NB4 (cell line): ENCODE measurements around the gene TSPY1.
"Not testable (repeated sequence)": the region's sequence is repeated elsewhere in the genome, so short reads cannot be mapped to it uniquely, and the experiment has no call there.

Experiments
- DNase-seq: peaks from one replicate; pipeline ENCODE4 v3.0.0; 2010; ENCODE audit warnings: low read depth
- H3K4me3 ChIP-seq: one replicate; pipeline ENCODE4 v1.5.1; 2011; ENCODE audit warnings: mild to moderate bottlenecking, low read depth, low read length, moderate library complexity

Gene TSPY1, protein sequence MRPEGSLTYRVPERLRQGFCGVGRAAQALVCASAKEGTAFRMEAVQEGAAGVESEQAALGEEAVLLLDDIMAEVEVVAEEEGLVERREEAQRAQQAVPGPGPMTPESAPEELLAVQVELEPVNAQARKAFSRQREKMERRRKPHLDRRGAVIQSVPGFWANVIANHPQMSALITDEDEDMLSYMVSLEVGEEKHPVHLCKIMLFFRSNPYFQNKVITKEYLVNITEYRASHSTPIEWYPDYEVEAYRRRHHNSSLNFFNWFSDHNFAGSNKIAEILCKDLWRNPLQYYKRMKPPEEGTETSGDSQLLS

GRCh38 chrY:9466655-9467054, at the start of gene TSPY1:
TSPY1 (plus strand) TSS chrY:9466955; CDS start chrY:9467001, 46 bp downstream.
- H3K4me3 ChIP-seq, DNase-seq: not testable (repeated sequence)

- DNase-seq, H3K4me3 ChIP-seq: not testable (repeated sequence)
These were observed 20.2 kb downstream of the TSPY1 start, which contains the start of gene TSPY9 for GRCh38 chrY:9486967-9487366. TSPY9 (plus strand) TSS chrY:9487267; CDS start chrY:9487313, 46 bp downstream.

GRCh38 chrY:9504396-9504795, 37.6 kb downstream of the TSPY1 start:
- not testable (repeated sequence) for H3K4me3 ChIP-seq

DNA sequence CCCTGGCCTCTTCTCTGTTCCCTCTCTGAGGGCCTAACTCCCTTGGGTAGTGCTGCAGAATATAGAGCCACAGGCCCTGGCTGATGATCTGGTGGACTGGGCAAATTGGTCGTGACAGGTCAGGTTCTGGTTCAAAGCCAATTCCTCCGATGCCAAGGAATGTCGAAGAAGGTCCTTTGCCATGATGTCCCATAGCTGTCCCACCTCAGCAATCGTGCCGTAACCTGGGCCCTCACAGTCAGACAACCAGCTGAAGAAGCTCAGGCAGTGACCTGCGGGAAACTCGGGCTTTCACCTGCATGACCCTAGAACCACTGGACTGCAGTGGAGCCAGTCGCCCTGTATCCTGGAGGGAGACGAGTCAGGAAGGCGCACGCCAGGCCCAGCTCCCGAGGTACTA, 49.5 kb downstream of the TSPY1 start:
- not testable (repeated sequence) for DNase-seq, H3K4me3 ChIP-seq

More at GRCh38 chrY:9504396-9504795, 37.6 kb downstream of the TSPY1 start:
- DNase-seq: not testable (repeated sequence)
